HCT116 (cell line): ENCODE results near the gene MACC1. TPM values are rescaled to one million over a fixed set of nuclear protein-coding genes. Genes with fewer than 3 reads are reported as not detected.

Experiments
- ATAC-seq: fragments of 200-7000 bp; cut with Tn5 transposase; 2 replicates; pipeline ENCODE4 v1.9.1; 2020; ENCODE audit warnings: mild to moderate bottlenecking, moderate library complexity
- BruUV-seq: library from RNA; stranded (reverse); fragments of 400-500 nt; replicated peaks from 2 replicates; lab custom pipeline; 2021; lab: Mats Ljungman, UMichigan
- CTCF ChIA-PET: fragments of 300-600 bp; sonication (Branson Sonifier 250); formaldehyde crosslinking; loops from one replicate; lab custom pipeline; 2021; ENCODE audit warnings: antibody characterized with exemption; lab: Charles Lee
- POLR2A ChIA-PET: fragments of 300-600, 350-600 bp; sonication (Branson Sonifier 250); formaldehyde crosslinking; loops from one replicate; lab custom pipeline; 2021; ENCODE audit warnings: antibody characterized with exemption; lab: Charles Lee
- RAD21 ChIA-PET, 2 experiments: fragments of 300-600 bp; sonication (Branson Sonifier 250); formaldehyde crosslinking; loops; one replicate each; lab custom pipeline; 2023; ENCODE audit warnings: low total read pairs in 2 of 2; ENCODE audit not compliant: uncharacterized antibody in 2 of 2, unreplicated experiment in 2 of 2, low non-redundant PET in 1 of 2; lab: Charles Lee
- DNase-seq: peaks from one replicate; pipeline ENCODE4 v3.0.0-alpha.2; 2010; ENCODE audit warnings: low read depth, low spot score
- H2AFZ ChIP-seq: fragments of 200-600 bp; shearing (Covaris generic), sonication (generic); 2 replicates; pipeline ENCODE4 v1.6.1; 2017; ENCODE audit warnings: low read depth, mixed run types, mixed read lengths, antibody characterized with exemption, low read length; ENCODE audit not compliant: poor library complexity, severe bottlenecking
- H3K27ac ChIP-seq: 2 replicates; pipeline ENCODE4 v1.5.1; 2012; ENCODE audit warnings: low read depth, low read length
- H3K27me3 ChIP-seq: fragments of 200-600 bp; sonication (generic); 2 replicates; pipeline ENCODE4 v1.6.1; 2016; ENCODE audit warnings: mixed run types, low read length, mixed read lengths; ENCODE audit not compliant: insufficient read depth
- H3K36me3 ChIP-seq, 2 experiments: fragments of 200-500 bp in 1 of 2; fragments of 200-600 bp in 1 of 2; sonication (Bioruptor generic) in 1 of 2; sonication (generic) in 1 of 2; 2 replicates each; pipeline versions ENCODE4 v1.5.1 to v1.6.1; 2014 to 2016; ENCODE audit warnings: low read length in 2 of 2, inconsistent platforms in 1 of 2, mixed read lengths in 1 of 2, mixed run types in 1 of 2; ENCODE audit not compliant: insufficient read depth in 2 of 2, control insufficient read depth in 1 of 2
- H3K4me1 ChIP-seq, 2 experiments: fragments of 200-600 bp in 1 of 2; sonication (generic) in 1 of 2; 2 replicates each; pipeline versions ENCODE4 v1.5.1 to v1.6.1; 2012 to 2017; ENCODE audit warnings: low read length in 2 of 2, inconsistent platforms in 1 of 2, mild to moderate bottlenecking in 1 of 2, mixed read lengths in 1 of 2, mixed run types in 1 of 2, moderate library complexity in 1 of 2; ENCODE audit not compliant: insufficient read depth in 2 of 2, control insufficient read depth in 1 of 2
- H3K4me2 ChIP-seq: fragments of 200-600 bp; sonication (generic); 2 replicates; pipeline ENCODE4 v1.6.1; 2017; ENCODE audit warnings: mixed run types, low read length, mixed read lengths
- H3K4me3 ChIP-seq, 2 experiments: fragments of 200-600 bp in 1 of 2; sonication (generic) in 1 of 2; replicated peaks in 1 of 2; 2 replicates each; pipeline ENCODE4 v1.5.1; 2011 to 2016; ENCODE audit warnings: low read length in 2 of 2, control low read depth in 1 of 2, low read depth in 1 of 2, mild to moderate bottlenecking in 1 of 2, mixed read lengths in 1 of 2, mixed run types in 1 of 2
- H3K79me2 ChIP-seq: fragments of 200-600 bp; sonication (generic); 2 replicates; pipeline ENCODE4 v1.6.1; 2017; ENCODE audit warnings: mild to moderate bottlenecking, mixed run types, low read length, moderate library complexity, mixed read lengths; ENCODE audit not compliant: insufficient read depth
- H3K9ac ChIP-seq: fragments of 200-600 bp; sonication (generic); 2 replicates; pipeline ENCODE4 v1.6.1; 2016; ENCODE audit warnings: low read length, mixed read lengths
- H3K9me2 ChIP-seq: fragments of 200-600 bp; sonication (generic), shearing (Covaris generic); 2 replicates; pipeline ENCODE4 v1.6.1; 2017; ENCODE audit warnings: mixed run types, mild to moderate bottlenecking, moderate library complexity; ENCODE audit not compliant: insufficient read depth
- H3K9me3 ChIP-seq, 2 experiments: fragments of 200-500 bp in 1 of 2; fragments of 200-600 bp in 1 of 2; sonication (Bioruptor generic) in 1 of 2; sonication (generic) in 1 of 2; 2 replicates each; pipeline ENCODE4 v1.6.1; 2014 to 2017; ENCODE audit warnings: low read length in 2 of 2, mixed read lengths in 2 of 2, inconsistent platforms in 1 of 2, low read depth in 1 of 2, mild to moderate bottlenecking in 1 of 2, mixed run types in 1 of 2, moderate library complexity in 1 of 2; ENCODE audit not compliant: control insufficient read depth in 1 of 2, insufficient read depth in 1 of 2
- H4K20me1 ChIP-seq: fragments of 200-600 bp; sonication (generic), shearing (Covaris generic); 2 replicates; pipeline ENCODE4 v1.6.1; 2017; ENCODE audit warnings: mixed run types, mild to moderate bottlenecking, moderate library complexity; ENCODE audit not compliant: insufficient read depth
- CEBPB ChIP-seq: IDR thresholded peaks from 2 replicates; pipeline ENCODE4 v1.6.1; 2012; ENCODE audit warnings: low read depth
- EGR1 ChIP-seq: IDR thresholded peaks from 2 replicates; pipeline ENCODE4 v1.6.1; 2012; ENCODE audit warnings: low read depth
- ELF1 ChIP-seq: IDR thresholded peaks from 2 replicates; pipeline ENCODE4 v1.6.1; 2012; ENCODE audit warnings: low read depth, borderline replicate concordance
- EZH2 ChIP-seq: fragments of 200-600 bp; sonication (generic); IDR thresholded peaks from 2 replicates; pipeline ENCODE4 v1.6.1; 2017; ENCODE audit warnings: antibody characterized with exemption, mixed run types
- EZH2phosphoT487 ChIP-seq: fragments of 200-600 bp; IDR thresholded peaks from 2 replicates; pipeline ENCODE4 v1.6.1; 2018; ENCODE audit warnings: antibody characterized with exemption, borderline replicate concordance
- RAD21 ChIP-seq: IDR thresholded peaks from 2 replicates; pipeline ENCODE4 v1.6.1; 2012; ENCODE audit warnings: low read depth, mild to moderate bottlenecking
- YY1 ChIP-seq: IDR thresholded peaks from 2 replicates; pipeline ENCODE4 v1.6.1; 2011; ENCODE audit warnings: low read length, low read depth, moderate library complexity, mild to moderate bottlenecking; ENCODE audit not compliant: insufficient replicate concordance; ENCODE audit errors: extremely low read depth
- ZNF274 ChIP-seq: fragments of 200-500 bp; sonication (Bioruptor generic); IDR thresholded peaks from 2 replicates; pipeline ENCODE4 v1.6.1; 2014; ENCODE audit warnings: mild to moderate bottlenecking, low read depth, low read length, inconsistent platforms
- intact Hi-C: fragments of 100-400 bp; cut with micrococcal nuclease; formaldehyde crosslinking; loops from 2 replicates; pipeline ENCODE4 v1.10.0; 2022
- total RNA-seq: library from RNA; stranded (reverse); gene quantifications from one replicate; pipeline ENCODE4 v1.2.1, GENCODE V29; 2021; ENCODE audit not compliant: unreplicated experiment
- TF ChIP-seq, protein P1 (sequence below): IDR thresholded peaks from 2 replicates; pipeline ENCODE4 v1.6.1; 2011; ENCODE audit warnings: mild to moderate bottlenecking, low read length, moderate library complexity; ENCODE audit not compliant: insufficient replicate concordance; ENCODE audit errors: extremely low read depth
- TF ChIP-seq, protein P2 (sequence below): IDR thresholded peaks from 2 replicates; pipeline ENCODE4 v1.6.1; 2012; ENCODE audit warnings: low read depth
- TF ChIP-seq, protein P3 (sequence below): IDR thresholded peaks from 2 replicates; pipeline ENCODE4 v1.6.1; 2012

Gene MACC1
- total RNA-seq, 1 experiment from 2014 or later: 9.8 TPM

DNA sequence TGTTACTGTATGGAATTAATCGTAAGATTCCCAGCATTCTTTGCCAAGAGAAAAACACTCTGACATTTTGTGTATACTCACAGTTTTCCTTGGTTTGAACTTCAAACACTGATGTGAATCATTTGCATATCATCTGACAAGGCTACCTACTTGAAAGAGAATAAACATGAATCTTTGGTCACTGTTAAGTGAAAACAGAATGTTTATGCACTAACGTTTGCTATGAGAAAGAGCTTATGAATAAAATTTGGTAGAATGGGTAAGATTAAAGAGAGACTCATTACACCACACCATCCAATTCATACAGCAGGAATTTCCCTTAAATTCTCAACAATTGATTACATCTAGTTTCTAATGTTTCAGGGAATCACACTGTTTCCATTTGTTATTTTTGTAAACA lies 46.6 kb downstream of the MACC1 start:
- Histone ChIP-seq H3K9ac (no peak overlapping the region), H3K4me3 (no peak overlapping the region), H3K9me3 (no peaks in the 10 kb centered on the region), H3K36me3 (no peaks in the 10 kb centered on the region), H3K27me3 (no peaks in the 10 kb centered on the region)
- no TSS peak for BruUV-seq
- no peak for TF ChIP-seq YY1
- no peak for TF ChIP-seq EGR1
- TF ChIP-seq, protein P1, sequence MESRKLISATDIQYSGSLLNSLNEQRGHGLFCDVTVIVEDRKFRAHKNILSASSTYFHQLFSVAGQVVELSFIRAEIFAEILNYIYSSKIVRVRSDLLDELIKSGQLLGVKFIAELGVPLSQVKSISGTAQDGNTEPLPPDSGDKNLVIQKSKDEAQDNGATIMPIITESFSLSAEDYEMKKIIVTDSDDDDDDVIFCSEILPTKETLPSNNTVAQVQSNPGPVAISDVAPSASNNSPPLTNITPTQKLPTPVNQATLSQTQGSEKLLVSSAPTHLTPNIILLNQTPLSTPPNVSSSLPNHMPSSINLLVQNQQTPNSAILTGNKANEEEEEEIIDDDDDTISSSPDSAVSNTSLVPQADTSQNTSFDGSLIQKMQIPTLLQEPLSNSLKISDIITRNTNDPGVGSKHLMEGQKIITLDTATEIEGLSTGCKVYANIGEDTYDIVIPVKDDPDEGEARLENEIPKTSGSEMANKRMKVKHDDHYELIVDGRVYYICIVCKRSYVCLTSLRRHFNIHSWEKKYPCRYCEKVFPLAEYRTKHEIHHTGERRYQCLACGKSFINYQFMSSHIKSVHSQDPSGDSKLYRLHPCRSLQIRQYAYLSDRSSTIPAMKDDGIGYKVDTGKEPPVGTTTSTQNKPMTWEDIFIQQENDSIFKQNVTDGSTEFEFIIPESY: no peak
- TF ChIP-seq ELF1: no peak
- no peak for TF ChIP-seq EZH2phosphoT487
- TF ChIP-seq, all 23 proteins: peak for 0
- intact Hi-C loops: no loop called here
- no peaks in the 10 kb centered on the region for H4K20me1 ChIP-seq
- no peaks in the 10 kb centered on the region for H3K79me2 ChIP-seq
- no peaks in the 10 kb centered on the region for H3K9me2 ChIP-seq
- H2AFZ ChIP-seq: no peak overlapping the region
- ChIA-PET RAD21 (no interaction called here), POLR2A (no interaction called here), CTCF (interaction anchor here (3.7 kb wide), 1 partner anchor 188 kb away, joined by 21 read pairs; no protein-coding TSS in a partner anchor)
- H3K4me1 ChIP-seq: no peaks in the 10 kb centered on the region
- no peak overlapping the region for H3K27ac ChIP-seq
- no peak for ATAC-seq
- no peak overlapping the region for H3K4me2 ChIP-seq
- DNase-seq: no peak

DNA sequence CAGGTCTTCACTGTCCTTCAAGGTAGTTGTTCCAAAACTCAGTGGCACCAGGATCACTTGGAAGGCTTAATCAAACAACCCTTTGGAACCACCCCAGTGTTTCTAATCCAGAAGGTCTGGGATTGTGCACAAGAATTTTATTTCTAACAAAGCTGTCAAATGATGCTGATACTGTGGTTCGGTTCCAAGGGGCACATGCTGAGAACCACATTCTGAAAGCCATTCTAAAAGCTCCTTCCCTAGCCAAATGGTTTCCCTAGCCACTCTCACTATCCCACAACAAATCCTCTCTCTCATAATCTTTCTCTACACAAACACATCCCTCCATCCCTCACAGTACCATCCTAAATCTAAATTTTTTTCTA lies 52.1 kb downstream of the MACC1 start:
- CTCF ChIA-PET: no interaction called here
- intact Hi-C loops: no loop called here
- TF ChIP-seq, protein P2, sequence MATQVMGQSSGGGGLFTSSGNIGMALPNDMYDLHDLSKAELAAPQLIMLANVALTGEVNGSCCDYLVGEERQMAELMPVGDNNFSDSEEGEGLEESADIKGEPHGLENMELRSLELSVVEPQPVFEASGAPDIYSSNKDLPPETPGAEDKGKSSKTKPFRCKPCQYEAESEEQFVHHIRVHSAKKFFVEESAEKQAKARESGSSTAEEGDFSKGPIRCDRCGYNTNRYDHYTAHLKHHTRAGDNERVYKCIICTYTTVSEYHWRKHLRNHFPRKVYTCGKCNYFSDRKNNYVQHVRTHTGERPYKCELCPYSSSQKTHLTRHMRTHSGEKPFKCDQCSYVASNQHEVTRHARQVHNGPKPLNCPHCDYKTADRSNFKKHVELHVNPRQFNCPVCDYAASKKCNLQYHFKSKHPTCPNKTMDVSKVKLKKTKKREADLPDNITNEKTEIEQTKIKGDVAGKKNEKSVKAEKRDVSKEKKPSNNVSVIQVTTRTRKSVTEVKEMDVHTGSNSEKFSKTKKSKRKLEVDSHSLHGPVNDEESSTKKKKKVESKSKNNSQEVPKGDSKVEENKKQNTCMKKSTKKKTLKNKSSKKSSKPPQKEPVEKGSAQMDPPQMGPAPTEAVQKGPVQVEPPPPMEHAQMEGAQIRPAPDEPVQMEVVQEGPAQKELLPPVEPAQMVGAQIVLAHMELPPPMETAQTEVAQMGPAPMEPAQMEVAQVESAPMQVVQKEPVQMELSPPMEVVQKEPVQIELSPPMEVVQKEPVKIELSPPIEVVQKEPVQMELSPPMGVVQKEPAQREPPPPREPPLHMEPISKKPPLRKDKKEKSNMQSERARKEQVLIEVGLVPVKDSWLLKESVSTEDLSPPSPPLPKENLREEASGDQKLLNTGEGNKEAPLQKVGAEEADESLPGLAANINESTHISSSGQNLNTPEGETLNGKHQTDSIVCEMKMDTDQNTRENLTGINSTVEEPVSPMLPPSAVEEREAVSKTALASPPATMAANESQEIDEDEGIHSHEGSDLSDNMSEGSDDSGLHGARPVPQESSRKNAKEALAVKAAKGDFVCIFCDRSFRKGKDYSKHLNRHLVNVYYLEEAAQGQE: no peak
- TF ChIP-seq, protein P3, sequence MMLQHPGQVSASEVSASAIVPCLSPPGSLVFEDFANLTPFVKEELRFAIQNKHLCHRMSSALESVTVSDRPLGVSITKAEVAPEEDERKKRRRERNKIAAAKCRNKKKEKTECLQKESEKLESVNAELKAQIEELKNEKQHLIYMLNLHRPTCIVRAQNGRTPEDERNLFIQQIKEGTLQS: no peak
- TF ChIP-seq YY1: no peak
- TF ChIP-seq ZNF274: no peak
- TF ChIP-seq, protein P1: no peak
- TF ChIP-seq RAD21: no peak
- TF ChIP-seq EZH2: no peak
- TF ChIP-seq ELF1: no peak
- no peak for TF ChIP-seq CEBPB

More for the DNA sequence above, 52.1 kb downstream of the MACC1 start:
- Histone ChIP-seq H3K9me2 (no peaks in the 10 kb centered on the region), H3K4me1 (no peaks in the 10 kb centered on the region), H3K27me3 (no peaks in the 10 kb centered on the region), H3K27ac (no peak overlapping the region), H2AFZ (no peak overlapping the region), H3K9me3 (no peaks in the 10 kb centered on the region), H3K36me3 (no peaks in the 10 kb centered on the region), H4K20me1 (no peaks in the 10 kb centered on the region), H3K9ac (no peak overlapping the region), H3K4me2 (no peak overlapping the region), H3K79me2 (no peaks in the 10 kb centered on the region), H3K4me3 (no peak overlapping the region)
- BruUV-seq: no TSS peak
- RAD21 ChIA-PET: no interaction called here
- ATAC-seq: no peak
- POLR2A ChIA-PET: no interaction called here
- DNase-seq: no peak
